ENCODE results near the gene PGD.
"Not testable (repeated sequence)": the region's sequence is repeated elsewhere in the genome, so short reads cannot be mapped to it uniquely, and the experiment has no call there.

The PGD gene

DNA sequence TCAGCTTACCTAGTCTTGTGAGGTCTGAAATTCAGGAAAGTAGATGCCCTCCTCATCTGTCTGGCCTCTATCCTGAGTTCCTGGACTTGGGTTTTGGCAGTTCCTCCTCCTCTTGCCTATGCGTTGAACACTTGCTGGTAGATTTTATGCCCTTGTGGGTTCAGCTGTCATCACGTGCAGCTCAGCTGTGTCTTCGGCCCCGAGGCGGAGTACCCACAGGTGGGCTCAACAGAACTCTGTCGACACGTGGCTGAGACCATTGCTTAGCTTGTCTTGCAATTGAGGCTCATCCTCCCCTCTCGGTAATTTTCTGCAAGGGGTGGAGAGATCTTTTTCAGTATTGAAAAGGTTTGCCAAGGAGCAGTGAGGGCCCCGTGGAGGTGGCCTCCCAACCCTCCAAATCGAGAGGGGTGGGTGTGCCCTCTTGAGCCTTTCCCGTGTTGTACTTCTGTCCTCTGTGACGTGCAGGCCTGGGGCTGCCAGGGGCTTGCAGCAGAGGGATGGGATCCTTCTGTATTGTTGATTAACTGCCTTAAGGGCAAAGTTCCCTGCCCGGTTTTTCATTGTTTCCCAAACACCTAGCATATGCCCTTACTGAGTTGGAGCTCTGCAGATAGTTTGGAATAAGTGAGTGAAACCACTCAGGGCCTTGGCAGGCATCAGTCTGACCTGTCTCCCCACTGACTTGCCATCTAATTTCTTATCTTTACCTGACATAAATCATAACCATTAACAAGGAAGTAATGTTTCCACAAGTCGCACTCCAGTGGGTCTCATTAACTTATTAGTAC lies 34.2 kb downstream of the PGD start:
- no peak for DNase-seq (ENCODE audit: insufficient read length, low spot score)
- no peak for FAIRE-seq

DNA sequence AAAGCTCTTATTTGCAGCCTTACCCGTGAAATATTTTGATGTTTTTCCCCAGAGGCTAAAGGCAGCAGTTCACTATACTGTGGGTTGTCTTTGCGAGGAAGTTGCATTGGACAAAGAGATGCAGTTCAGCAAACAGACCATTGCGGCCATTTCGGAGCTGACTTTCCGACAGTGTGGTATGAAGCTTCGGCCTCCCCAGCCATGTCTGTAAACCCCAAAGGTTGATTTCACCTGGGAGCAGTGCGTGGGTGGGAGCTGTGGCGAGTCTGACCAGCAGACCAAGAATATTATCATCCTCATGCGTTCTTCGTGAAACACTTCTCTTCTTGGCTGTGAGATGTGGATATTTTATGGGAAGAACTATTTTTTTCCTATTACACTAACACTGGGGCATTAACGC lies 34.9 kb downstream of the PGD start:
- FAIRE-seq (no peak), DNase-seq (ENCODE audit: insufficient read length, low spot score) (no peak)

DNA sequence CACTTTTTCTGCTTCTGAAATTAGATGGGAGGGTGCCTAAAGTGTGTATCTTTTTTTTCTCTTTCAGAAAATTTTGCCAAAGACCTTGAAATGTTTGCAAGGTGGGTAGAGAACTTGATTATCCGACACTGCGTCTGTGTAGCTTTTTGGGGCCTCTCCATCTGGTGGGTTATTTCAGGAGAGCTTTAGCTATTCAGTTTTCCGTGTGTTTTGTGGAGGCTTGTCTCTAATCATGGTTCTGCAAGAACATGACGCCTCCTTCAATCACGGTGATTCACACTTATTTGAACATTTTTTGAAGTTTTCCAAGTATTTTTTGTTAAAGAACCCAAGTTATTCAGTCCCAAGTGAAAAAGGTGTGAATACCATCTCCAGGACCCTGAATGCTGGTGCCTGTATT lies 35.7 kb downstream of the PGD start:
- FAIRE-seq = no peak

DNA sequence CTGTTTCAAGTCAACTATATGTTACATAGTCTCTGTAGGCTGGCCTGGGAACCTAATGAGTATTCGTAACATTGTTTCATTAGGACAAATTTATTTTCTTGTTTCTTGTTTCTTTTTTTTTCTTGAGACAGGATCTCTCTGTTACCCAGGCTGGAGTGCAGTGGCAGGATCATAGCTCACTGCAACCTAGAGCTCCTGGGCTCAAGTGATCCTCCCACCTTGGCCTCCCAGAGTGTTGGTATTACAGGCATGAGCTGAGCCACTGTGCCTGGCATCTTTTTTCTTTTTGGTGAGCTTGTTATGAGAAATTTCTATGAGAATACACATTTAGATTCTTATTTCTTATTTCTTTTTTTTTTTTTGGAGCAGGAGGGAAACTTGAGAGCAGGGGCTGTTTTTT lies 38.2 kb downstream of the PGD start:
- no peak for FAIRE-seq
- DNase-seq (ENCODE audit: insufficient read length, low spot score) = no peak

More for the DNA sequence above, 35.7 kb downstream of the PGD start:
- DNase-seq (ENCODE audit: insufficient read length, low spot score) = no peak

DNA sequence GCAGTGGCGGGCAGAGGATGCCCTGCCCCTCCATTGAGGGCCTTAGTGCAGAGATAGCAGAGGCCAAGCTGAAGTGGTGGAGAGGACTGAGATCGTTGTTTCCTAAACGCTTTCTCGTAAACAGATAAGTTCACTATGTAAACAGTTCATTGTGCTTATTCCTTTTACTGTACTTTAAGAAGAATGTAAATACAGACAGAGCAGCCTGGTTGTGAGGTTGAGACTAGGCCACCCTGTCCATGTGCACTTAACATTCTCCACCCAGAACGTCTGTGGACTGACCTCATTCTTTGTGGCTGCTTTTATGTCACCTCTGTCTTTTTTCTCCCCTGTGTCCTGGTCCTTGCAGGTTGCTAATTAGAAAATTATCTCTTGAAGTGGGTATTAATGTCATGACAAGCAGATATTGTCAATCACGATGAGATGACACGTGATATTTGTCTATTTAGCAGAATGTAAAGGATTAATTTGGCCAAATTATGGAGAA lies 39.9 kb downstream of the PGD start:
- no peak for FAIRE-seq
- no peak for DNase-seq (ENCODE audit: insufficient read length, low spot score)

DNA sequence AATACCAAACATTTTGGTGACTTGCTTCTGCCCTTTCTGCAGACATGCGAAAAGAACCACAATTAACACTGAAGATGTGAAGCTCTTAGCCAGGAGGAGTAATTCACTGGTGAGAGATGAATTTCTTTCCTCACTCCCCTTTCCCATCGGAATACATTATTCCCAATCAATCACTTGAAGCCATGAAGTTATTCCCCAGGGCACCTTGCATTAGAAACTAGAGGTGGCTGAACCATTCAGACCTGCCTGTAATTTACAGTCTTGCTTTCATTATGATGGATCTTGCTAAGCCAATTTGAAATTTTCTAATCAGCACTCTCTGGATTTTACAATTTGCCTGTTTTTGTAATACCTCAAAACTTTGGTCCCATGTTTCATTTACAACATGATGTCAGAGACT lies 41.4 kb downstream of the PGD start:
- DNase-seq (ENCODE audit: insufficient read length, low spot score) = no peak
- no peak for FAIRE-seq

DNA sequence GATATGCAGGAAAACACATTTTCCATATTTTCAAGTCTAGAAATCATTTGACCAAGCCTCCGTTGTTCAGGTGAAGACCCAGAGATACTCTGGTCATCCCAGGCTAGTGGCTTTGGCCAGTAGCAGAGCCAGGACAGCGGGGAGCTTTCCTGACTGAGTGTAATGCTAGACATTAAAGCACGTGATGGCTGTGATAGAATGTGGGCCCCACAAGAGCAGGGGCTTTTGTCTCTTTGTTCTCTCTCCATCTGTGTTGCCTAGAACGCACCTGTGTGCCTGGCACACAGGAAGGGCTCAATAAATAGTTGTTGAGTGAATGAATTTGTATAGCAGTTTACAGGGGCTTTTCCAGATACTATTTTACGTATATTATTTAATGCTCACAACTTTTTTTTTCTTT lies 41.9 kb downstream of the PGD start:
- no peak for FAIRE-seq
- DNase-seq (ENCODE audit: insufficient read length, low spot score) = no peak

DNA sequence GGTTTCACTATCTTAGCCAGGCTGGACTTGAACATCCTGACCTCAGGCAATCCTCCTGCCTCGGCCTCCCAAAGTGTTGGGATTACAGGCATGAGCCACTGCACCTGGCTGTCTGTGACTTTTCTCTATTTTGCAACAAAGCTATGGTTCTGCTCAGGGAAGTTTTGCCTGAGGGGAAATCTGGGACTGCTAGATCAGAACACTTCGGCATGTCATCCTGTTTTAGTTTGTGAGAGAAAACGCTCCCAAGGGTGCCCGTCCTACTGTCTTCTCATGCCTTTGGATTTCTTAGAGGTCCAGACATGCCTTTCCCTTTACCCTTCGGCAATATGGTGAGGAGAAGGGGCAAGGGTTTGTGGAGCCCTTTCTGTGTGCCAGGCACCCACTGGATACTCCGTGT lies 45.4 kb downstream of the PGD start:
- DNase-seq (ENCODE audit: insufficient read length, low spot score) = no peak
- no peak for FAIRE-seq

DNA sequence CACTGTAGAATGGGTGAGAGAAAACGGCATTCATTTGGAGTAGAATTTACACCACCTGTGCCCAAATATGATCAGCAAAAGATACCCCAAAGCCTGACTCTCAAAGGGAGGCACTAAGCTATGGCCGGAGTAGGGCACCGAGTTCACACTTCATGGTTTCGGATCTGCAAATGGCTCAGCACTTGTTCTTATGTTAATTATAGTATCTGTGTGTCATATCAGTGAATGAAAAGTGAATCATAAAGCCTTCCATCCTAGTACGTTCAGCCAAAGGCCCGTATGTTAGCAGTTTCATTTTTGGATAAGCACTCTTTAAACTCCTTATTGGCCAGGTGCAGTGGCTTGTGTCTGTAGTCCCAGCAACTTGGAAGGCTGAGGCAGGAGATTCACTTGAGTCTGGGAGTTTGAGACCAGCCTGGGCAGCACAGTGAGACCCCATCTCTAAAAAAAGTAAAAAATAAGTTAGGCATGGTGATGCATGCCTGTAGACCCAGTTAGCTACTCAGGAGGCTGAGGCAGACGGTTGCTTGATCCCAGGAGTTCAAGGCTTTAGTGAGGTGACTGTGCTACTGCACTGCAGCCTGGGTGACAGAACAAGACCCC lies 46.0 kb downstream of the PGD start:
- DNase-seq (ENCODE audit: insufficient read length, low spot score) (no peak), FAIRE-seq (no peak)

DNA sequence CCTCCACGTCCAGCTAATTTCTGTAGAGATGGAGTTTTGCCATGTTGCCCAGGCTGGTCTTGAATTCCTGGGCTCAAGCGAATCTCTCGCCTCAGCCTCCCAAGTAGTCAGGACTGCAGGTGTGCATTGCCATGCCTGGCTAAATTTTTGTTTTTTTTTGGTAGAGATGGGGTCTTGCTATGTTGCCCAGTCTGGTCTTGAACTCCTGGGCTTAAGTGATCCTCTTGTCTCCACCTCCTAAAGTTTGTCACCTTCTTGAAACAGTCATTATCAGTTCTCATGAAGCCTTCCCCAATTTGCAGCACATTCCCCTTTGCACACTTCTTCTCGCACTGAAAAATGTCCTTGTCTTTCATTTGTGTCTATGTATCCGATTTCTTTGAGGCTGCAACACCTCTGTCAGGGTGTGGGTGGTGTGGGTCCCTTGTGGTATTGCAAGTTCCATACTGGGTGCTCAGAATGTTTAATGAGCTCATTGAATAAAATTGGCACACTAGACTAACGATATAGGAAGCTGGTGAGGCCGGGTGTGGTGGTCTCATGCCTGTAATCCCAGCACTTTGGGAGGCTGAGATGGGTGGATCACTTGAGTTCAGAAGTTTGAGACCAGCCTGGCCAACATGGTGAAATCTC lies 48.0 kb downstream of the PGD start:
- no peak for DNase-seq (ENCODE audit: insufficient read length, low spot score)
- no peak for FAIRE-seq

DNA sequence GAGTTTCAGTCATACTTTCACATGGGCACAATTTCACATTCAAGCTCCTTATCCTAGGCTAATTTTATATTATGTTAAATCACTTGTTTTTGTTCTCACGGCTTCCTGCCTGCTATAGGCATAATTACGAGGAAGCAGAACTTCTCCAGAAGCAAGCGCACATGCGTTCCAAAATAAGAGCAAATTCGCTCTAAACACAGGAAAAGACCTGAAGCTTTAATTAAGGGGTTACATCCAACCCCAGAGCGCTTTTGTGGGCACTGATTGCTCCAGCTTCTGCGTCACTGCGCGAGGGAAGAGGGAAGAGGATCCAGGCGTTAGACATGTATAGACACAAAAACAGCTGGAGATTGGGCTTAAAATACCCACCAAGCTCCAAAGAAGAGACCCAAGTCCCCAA lies 50.9 kb downstream of the PGD start, which contains the start of gene CORT:
Gene CORT (plus strand): TSS at position 281 of the 400 bp plus-strand sequence. CDS start 193 bp downstream, outside the sequence.
- no peak for FAIRE-seq
- no peak for DNase-seq (ENCODE audit: insufficient read length, low spot score)

DNA sequence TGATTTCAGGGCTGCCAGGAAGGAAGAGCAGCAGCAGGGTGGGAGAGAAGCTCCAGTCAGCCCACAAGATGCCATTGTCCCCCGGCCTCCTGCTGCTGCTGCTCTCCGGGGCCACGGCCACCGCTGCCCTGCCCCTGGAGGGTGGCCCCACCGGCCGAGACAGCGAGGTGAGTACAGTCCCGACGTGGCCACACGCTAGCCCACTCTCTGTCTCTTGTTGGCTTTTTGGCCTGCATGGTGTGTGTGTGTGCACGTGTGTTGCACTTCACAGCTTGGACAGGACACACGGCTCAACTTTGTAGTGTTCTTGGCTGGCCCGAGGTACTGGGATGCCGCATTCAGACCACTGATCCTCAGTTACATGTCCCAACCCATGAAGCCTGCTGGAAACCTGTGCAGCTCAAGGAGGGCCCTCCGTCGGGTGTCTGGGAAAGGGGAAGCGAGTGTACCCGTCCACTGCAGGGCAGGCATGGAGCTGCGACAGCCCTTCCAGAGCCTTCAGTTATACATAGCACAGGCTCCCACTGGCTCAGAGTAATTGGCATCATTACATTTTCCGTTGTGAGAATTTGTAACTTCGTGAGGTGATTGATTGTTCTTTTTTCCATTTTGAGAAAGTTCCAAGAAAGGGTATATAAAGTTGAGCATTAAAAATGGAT lies 51.4 kb downstream of the PGD start:
- DNase-seq (ENCODE audit: insufficient read length, low spot score) (no peak), FAIRE-seq (no peak)

DNA sequence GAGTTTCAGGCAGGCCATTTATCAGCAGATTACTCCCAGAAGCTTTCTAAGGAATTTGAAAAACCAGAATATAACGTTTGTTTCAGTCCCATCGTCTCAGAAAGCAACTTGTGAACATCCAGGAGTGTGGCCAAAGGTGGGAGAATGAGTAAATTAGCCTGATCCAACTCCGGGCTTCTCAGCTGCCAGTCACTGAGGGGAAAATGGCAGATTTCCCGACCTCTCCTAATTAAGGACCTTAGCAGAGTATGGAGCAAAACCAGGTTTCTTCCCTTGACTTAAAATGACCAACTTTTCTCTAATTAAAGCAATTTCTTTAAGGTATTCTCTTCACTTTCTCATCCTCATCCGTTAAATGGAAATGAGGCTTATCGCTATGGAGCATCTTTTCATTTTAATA lies 52.0 kb downstream of the PGD start:
- FAIRE-seq = no peak
- no peak for DNase-seq (ENCODE audit: insufficient read length, low spot score)

DNA sequence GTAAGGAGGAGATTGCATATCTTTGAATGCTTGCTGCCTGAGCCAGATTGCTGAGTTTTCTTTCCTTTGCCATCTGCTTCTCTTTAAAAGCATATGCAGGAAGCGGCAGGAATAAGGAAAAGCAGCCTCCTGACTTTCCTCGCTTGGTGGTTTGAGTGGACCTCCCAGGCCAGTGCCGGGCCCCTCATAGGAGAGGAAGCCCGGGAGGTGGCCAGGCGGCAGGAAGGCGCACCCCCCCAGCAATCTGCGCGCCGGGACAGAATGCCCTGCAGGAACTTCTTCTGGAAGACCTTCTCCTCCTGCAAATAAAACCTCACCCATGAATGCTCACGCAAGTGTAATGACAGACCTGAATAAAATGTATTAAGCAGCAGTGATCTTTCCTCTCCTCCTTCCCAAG lies 52.4 kb downstream of the PGD start:
- DNase-seq (ENCODE audit: insufficient read length, low spot score) (no peak), FAIRE-seq (no peak)

DNA sequence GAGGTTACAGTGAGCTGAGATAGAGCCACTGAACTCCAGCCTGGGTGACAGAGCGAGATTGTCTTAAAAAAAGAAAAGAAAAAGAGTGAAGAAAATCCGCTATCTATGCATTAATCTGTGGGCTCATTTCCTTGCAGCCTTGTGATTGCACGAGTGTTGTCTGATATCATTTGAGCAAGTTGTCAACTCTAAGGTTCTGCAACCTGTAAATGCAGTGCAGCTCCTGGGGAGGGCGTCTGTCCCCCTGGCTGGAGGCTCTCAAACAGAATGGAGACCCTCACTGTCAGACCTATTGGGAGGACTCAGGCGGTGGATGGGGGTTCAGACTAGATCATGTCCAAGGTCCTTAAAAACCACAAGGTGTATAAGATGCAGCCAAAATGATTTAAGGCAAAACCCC lies 57.2 kb downstream of the PGD start:
- FAIRE-seq (no peak), DNase-seq (ENCODE audit: insufficient read length, low spot score) (no peak)

DNA sequence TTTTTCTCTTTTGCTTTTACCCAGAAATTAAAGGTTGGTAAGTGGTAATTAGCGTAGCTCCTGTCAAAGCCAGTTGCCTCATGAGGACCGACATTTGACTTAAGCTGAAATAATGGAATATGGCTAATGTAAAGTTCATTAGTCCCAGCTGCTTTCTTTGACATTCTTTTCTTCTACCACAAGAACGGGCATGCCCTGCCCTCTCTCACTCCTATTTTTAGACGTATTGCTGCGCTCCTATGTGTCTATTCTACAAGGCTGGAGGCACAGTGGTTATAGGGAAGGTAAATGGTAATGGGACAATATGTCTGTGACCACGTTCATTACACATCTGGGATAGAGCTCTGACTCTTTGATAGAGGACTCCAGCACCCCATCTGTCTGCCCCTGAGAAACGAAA lies 57.8 kb downstream of the PGD start:
- peak; percentile 52 for FAIRE-seq
- DNase-seq (ENCODE audit: insufficient read length, low spot score) = no peak

DNA sequence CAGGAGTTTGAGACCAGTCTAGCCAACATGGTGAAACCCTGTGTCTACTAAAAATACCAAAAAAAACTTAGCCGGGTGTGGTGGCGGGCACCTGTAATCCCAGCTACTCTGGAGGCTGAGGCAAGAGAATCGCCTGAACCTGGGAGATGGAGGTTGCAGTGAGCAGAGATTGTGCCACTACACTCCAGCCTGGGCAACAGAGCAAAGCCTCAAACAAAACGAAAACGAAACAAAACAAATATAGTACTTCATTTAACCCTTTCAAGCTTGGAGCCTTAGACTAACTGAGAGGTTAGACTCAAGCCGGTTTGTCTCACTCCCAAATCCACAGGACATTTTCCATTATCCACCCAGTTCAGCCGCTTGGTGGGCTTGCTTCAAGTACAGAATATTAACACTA lies 58.6 kb downstream of the PGD start:
- DNase-seq (ENCODE audit: insufficient read length, low spot score); FAIRE-seq: not testable (repeated sequence)

DNA sequence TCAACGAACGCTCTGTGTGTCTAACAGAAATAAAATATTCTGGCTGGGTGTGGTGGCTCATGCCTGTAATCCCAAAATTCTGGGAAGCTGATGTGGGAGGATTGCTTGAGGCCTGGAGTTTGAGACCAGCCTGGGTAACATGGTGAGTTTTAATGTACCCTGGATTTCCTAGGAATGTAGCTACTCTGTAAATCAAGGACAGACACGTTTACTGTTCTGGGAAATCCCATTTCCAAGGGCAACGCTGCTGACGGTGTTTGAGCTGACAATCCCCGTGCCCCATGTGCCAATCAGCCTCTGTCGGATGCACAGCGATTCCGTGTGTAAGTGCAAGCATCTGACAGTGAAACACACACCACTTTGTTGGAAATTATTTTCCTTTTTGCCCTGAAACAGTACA lies 59.0 kb downstream of the PGD start:
- DNase-seq (ENCODE audit: insufficient read length, low spot score) = no peak
- FAIRE-seq = no peak

DNA sequence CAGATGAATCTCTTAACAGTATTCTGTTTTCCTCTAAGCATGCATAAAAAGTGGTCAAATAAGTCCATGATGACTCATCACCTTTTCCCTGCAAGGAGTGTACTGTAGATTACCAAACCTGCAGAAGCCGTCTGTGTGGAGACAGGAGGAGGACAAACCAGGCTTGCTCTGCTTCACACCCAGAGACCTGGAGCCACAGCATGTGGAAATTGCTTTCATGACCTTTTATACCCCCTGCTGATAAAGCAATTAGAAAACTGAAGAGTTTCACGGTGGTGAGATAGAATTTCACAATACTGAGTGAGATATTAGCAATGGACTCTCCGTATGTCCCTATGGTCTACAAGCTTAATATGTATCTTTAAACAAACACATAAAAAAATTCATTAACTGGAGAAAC lies 60.3 kb downstream of the PGD start:
- DNase-seq (ENCODE audit: insufficient read length, low spot score) = no peak
- FAIRE-seq = no peak

DNA sequence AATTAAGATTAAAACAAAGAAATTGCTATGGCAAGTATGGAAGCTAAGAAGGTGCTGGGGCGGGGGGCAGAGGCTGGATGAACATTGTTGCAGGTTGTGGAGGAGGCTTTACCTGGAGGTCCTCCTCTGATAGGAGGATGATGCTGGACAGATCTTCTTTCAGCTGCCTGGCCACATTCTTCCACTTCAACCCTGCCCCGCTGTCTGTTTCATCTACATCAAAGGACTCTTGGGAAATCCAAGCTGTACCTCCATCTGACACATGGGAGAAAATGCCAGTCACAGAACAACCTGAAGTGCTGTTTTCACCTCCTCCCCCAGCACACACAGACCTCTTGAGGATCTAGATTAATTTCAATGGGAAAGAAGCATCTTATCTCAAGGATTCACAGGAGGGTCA lies 68.2 kb downstream of the PGD start:
- DNase-seq (ENCODE audit: insufficient read length, low spot score) = no peak
- FAIRE-seq = no peak

DNA sequence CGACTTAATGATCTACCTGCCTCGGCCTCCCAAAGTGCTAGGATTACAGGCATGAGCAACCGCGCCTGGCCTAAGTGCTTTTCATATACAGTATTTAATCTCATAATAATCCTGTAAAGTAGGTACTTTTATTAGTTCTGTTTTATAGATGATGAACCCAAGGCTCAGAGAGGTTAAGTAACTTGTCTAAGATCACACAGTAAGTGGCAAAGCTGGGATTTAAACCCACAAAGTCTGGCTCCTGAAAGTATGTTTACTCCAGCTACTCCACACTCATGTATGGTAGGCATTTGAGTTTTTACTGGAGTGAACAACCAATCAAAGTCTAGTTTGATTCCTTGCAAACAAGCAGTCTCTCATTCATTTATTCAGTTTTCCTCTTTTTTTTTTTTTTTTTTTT lies 71.2 kb downstream of the PGD start:
- no peak for DNase-seq (ENCODE audit: insufficient read length, low spot score)
- FAIRE-seq = no peak

Measured in GM19239 (cell line).